HepG2 (cell line): ENCODE measurements around the gene HERC4. TPM values are rescaled to one million over a fixed set of nuclear protein-coding genes. Genes with fewer than 3 reads are reported as not detected.
A peak's percentile ranks its signal among the peaks of the same experiment; 100 is the strongest.

Experiments used
- ARHGAP35 ChIP-seq: sonication (generic); formaldehyde crosslinking; IDR thresholded peaks from 2 replicates; pipeline ENCODE4 v1.9.0; 2022; ENCODE audit warnings: mild to moderate bottlenecking, inconsistent platforms, moderate library complexity, missing genetic modification reagents, borderline replicate concordance
- DPF2 ChIP-seq: sonication (generic); formaldehyde crosslinking; IDR thresholded peaks from 2 replicates; pipeline ENCODE4 v1.4.0; 2020; ENCODE audit warnings: mild to moderate bottlenecking, low read depth, missing genetic modification reagents, borderline replicate concordance
- EP300 ChIP-seq, 3 experiments: sonication (generic) in 1 of 3; formaldehyde crosslinking in 1 of 3; IDR thresholded peaks; 2 replicates each; pipeline versions ENCODE4 v1.5.1 to v1.6.1; 2011 to 2020; ENCODE audit warnings: low read depth in 2 of 3, low read length in 2 of 3, borderline replicate concordance in 1 of 3, improper control_type of control experiment in 1 of 3, mild to moderate bottlenecking in 1 of 3, missing genetic modification reagents in 1 of 3, moderate library complexity in 1 of 3
- GABPA ChIP-seq, 2 experiments: IDR thresholded peaks; 2 replicates each; pipeline ENCODE4 v1.6.1; 2011 to 2016; ENCODE audit warnings: low read depth in 2 of 2, low read length in 1 of 2, missing biosample characterization in 1 of 2, missing genetic modification characterization in 1 of 2
- MIER2 ChIP-seq: IDR thresholded peaks from 2 replicates; pipeline ENCODE4 v1.6.1; 2016; ENCODE audit warnings: missing biosample characterization, missing genetic modification reagents
- MIXL1 ChIP-seq: IDR thresholded peaks from 2 replicates; pipeline ENCODE4 v1.6.1; 2016
- MTF1 ChIP-seq: sonication (generic); formaldehyde crosslinking; IDR thresholded peaks from 2 replicates; pipeline ENCODE4 v1.5.0; 2020; ENCODE audit warnings: missing genetic modification reagents
- NCOA5 ChIP-seq: sonication (generic); formaldehyde crosslinking; IDR thresholded peaks from 2 replicates; pipeline ENCODE4 v1.4.0; 2020; ENCODE audit warnings: missing genetic modification reagents
- POGZ ChIP-seq: sonication (generic); formaldehyde crosslinking; IDR thresholded peaks from 2 replicates; pipeline ENCODE4 v1.4.0; 2020; ENCODE audit warnings: mild to moderate bottlenecking, missing genetic modification reagents
- TOPORS ChIP-seq: sonication (generic); formaldehyde crosslinking; IDR thresholded peaks from 2 replicates; pipeline ENCODE4 v1.8.0; 2023; ENCODE audit warnings: mild to moderate bottlenecking, missing genetic modification reagents
- ZNF292 ChIP-seq: sonication (generic); formaldehyde crosslinking; IDR thresholded peaks from 2 replicates; pipeline ENCODE4 v1.8.1; 2022; ENCODE audit warnings: mild to moderate bottlenecking, low read depth, missing genetic modification reagents, borderline replicate concordance
- ZNF414 ChIP-seq: sonication (generic); formaldehyde crosslinking; IDR thresholded peaks from 2 replicates; pipeline ENCODE4 v1.5.0; 2020; ENCODE audit warnings: missing genetic modification reagents
- ZNF816 ChIP-seq: sonication (generic); formaldehyde crosslinking; IDR thresholded peaks from 2 replicates; pipeline ENCODE4 v1.8.0; 2022; ENCODE audit warnings: missing genetic modification reagents, mild to moderate bottlenecking, borderline replicate concordance
- polyA plus RNA-seq, 8 experiments: library from polyadenylated mRNA; depleted of rRNA in 3 of 8; stranded (reverse) in 7 of 8; unstranded in 1 of 8; fragments of >200 nt; fragmentation: Illumina TruSeq in 4 of 8; extraction: Trizol in 4 of 8; gene quantifications; 2 replicates each; pipeline versions ENCODE4 v1.2.1 to v1.2.3, GENCODE V29; 2011 to 2016; ENCODE audit warnings: low read depth in 4 of 8, missing spikeins in 1 of 8, mixed read lengths in 1 of 8; ENCODE audit not compliant: insufficient read depth in 1 of 8
- total RNA-seq, 5 experiments: library from RNA; depleted of rRNA; stranded (reverse); fragments of >200 nt; fragmentation: Illumina TruSeq; extraction: Trizol; gene quantifications; 2 replicates each; pipeline ENCODE4 v1.2.3, GENCODE V29; 2016; ENCODE audit warnings: low read depth in 1 of 5
- TF ChIP-seq, protein P1 (sequence below), 2 experiments: sonication (generic) in 1 of 2; formaldehyde crosslinking in 1 of 2; IDR thresholded peaks; 2 replicates each; pipeline versions ENCODE4 v1.5.1 to v1.6.1; 2011 to 2020; ENCODE audit warnings: borderline replicate concordance in 1 of 2, low read depth in 1 of 2, low read length in 1 of 2, mild to moderate bottlenecking in 1 of 2, missing genetic modification reagents in 1 of 2, moderate library complexity in 1 of 2
- TF ChIP-seq, protein P2 (sequence below): sonication (generic); formaldehyde crosslinking; IDR thresholded peaks from 2 replicates; pipeline ENCODE4 v1.4.0; 2020; ENCODE audit warnings: missing genetic modification reagents
- TF ChIP-seq, protein P3 (sequence below): sonication (generic); formaldehyde crosslinking; IDR thresholded peaks from 2 replicates; pipeline ENCODE4 v1.8.1; 2023; ENCODE audit warnings: missing genetic modification reagents, mild to moderate bottlenecking, borderline replicate concordance
- TF ChIP-seq, protein P4 (sequence below): sonication (generic); formaldehyde crosslinking; IDR thresholded peaks from 2 replicates; pipeline ENCODE4 v1.8.1; 2023; ENCODE audit warnings: mild to moderate bottlenecking, missing genetic modification reagents
- TF ChIP-seq, protein P5 (sequence below): sonication (generic); formaldehyde crosslinking; conservative IDR thresholded peaks from 2 replicates; pipeline ENCODE4 v1.8.0; 2022; ENCODE audit warnings: mild to moderate bottlenecking, moderate library complexity, missing genetic modification reagents

The HERC4 gene
- total and polyA plus RNA-seq, 2 of the 13 experiments (the other 11 are each of a cell fraction or from before 2014, with no cell fraction given) = 9.8 to 20.2 TPM

GRCh38 chr10:68074775-68075549 lies at the start of gene HERC4 (continued):
- TF ChIP-seq, protein P1, sequence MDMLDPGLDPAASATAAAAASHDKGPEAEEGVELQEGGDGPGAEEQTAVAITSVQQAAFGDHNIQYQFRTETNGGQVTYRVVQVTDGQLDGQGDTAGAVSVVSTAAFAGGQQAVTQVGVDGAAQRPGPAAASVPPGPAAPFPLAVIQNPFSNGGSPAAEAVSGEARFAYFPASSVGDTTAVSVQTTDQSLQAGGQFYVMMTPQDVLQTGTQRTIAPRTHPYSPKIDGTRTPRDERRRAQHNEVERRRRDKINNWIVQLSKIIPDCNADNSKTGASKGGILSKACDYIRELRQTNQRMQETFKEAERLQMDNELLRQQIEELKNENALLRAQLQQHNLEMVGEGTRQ (IDR thresholded peaks at IDR 0.05; ENCODE audit: low read depth, low read length) = no peak
- TF ChIP-seq, protein P1 (CRISPR knock-in tag; IDR thresholded peaks at IDR 0.05; ENCODE audit: borderline replicate concordance) = no peak
- TF ChIP-seq MIER2 (CRISPR knock-in tag) (no peak), ZNF414 (peak; percentile 61; the same call in 1 of the 2 replicates), NCOA5 (no peak), EP300 (IDR thresholded peaks at IDR 0.05; ENCODE audit: low read depth in 2 of 2, low read length in 2 of 2) (peak in 1 of 2 experiments; percentile 32; a peak in 1 of 4 replicates), EP300 (CRISPR knock-in tag; IDR thresholded peaks at IDR 0.05; ENCODE audit: borderline replicate concordance) (no peak), DPF2 (CRISPR knock-in tag) (no peak), TOPORS (CRISPR knock-in tag) (0 out of 2 replicates have a peak, but pooled peaks have one; percentile 19), POGZ (CRISPR knock-in tag) (peak; percentile 12; the same call in 1 of the 2 replicates), ZNF292 (CRISPR knock-in tag) (peak; percentile 57; the same call in 1 of the 2 replicates), ARHGAP35 (CRISPR knock-in tag) (peak; percentile 62; the same call in 1 of the 2 replicates), MTF1 (CRISPR knock-in tag) (0 out of 2 replicates have a peak, but pooled peaks have one; percentile 47), GABPA (IDR thresholded peaks at IDR 0.05; ENCODE audit: low read depth, low read length) (peak; percentile 74), GABPA (CRISPR knock-in tag; IDR thresholded peaks at IDR 0.05; ENCODE audit: low read depth) (peak; percentile 84), MIXL1 (CRISPR knock-in tag) (no peak), ZNF816 (CRISPR knock-in tag) (peak; percentile 65; the same call in 1 of the 2 replicates)
- TF ChIP-seq, protein P2, sequence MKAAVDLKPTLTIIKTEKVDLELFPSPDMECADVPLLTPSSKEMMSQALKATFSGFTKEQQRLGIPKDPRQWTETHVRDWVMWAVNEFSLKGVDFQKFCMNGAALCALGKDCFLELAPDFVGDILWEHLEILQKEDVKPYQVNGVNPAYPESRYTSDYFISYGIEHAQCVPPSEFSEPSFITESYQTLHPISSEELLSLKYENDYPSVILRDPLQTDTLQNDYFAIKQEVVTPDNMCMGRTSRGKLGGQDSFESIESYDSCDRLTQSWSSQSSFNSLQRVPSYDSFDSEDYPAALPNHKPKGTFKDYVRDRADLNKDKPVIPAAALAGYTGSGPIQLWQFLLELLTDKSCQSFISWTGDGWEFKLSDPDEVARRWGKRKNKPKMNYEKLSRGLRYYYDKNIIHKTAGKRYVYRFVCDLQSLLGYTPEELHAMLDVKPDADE (CRISPR knock-in tag) = no peak
- TF ChIP-seq, protein P3, sequence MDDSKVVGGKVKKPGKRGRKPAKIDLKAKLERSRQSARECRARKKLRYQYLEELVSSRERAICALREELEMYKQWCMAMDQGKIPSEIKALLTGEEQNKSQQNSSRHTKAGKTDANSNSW (CRISPR knock-in tag) = 0 out of 2 replicates have a peak, but pooled peaks have one; percentile 26
- TF ChIP-seq, protein P4, sequence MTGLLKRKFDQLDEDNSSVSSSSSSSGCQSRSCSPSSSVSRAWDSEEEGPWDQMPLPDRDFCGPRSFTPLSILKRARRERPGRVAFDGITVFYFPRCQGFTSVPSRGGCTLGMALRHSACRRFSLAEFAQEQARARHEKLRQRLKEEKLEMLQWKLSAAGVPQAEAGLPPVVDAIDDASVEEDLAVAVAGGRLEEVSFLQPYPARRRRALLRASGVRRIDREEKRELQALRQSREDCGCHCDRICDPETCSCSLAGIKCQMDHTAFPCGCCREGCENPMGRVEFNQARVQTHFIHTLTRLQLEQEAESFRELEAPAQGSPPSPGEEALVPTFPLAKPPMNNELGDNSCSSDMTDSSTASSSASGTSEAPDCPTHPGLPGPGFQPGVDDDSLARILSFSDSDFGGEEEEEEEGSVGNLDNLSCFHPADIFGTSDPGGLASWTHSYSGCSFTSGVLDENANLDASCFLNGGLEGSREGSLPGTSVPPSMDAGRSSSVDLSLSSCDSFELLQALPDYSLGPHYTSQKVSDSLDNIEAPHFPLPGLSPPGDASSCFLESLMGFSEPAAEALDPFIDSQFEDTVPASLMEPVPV (CRISPR knock-in tag) = peak; percentile 3; the same call in 1 of the 2 replicates
- TF ChIP-seq, protein P5, sequence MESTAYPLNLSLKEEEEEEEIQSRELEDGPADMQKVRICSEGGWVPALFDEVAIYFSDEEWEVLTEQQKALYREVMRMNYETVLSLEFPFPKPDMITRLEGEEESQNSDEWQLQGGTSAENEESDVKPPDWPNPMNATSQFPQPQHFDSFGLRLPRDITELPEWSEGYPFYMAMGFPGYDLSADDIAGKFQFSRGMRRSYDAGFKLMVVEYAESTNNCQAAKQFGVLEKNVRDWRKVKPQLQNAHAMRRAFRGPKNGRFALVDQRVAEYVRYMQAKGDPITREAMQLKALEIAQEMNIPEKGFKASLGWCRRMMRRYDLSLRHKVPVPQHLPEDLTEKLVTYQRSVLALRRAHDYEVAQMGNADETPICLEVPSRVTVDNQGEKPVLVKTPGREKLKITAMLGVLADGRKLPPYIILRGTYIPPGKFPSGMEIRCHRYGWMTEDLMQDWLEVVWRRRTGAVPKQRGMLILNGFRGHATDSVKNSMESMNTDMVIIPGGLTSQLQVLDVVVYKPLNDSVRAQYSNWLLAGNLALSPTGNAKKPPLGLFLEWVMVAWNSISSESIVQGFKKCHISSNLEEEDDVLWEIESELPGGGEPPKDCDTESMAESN (CRISPR knock-in tag) = no peak
